Endothelial cell of umbilical vein (primary cell): Measurements from ENCODE around the gene PRCC. TPM values are rescaled to one million over a fixed set of nuclear protein-coding genes. Genes with fewer than 3 reads are reported as not detected.

Experiments
- BruUV-seq: library from RNA; stranded (reverse); fragments of 400-500 nt; replicated peaks from 2 replicates; lab custom pipeline; 2021; lab: Mats Ljungman, UMichigan
- CTCF ChIA-PET: fragments of 300-600, 350-600 bp; sonication (Branson Sonifier 250); formaldehyde crosslinking; loops from one replicate; lab custom pipeline; 2021; ENCODE audit warnings: antibody characterized with exemption, inconsistent platforms; lab: Charles Lee
- POLR2A ChIA-PET: fragments of 300-600, 350-600 bp; sonication (Branson Sonifier 250); formaldehyde crosslinking; loops from one replicate; lab custom pipeline; 2021; ENCODE audit warnings: antibody characterized with exemption, inconsistent platforms; lab: Charles Lee
- DNase-seq: peaks from one replicate; pipeline ENCODE4 v3.0.0-alpha.2; 2011; ENCODE audit warnings: low read depth, low spot score
- FAIRE-seq: peaks from 2 replicates; lab custom pipeline; 2011; peaks lifted over from hg19 to GRCh38; lab: Jason Lieb, UNC
- H2AFZ ChIP-seq: 2 replicates; pipeline ENCODE4 v1.6.0; 2012; ENCODE audit warnings: low read depth, low read length, control low read depth, inconsistent platforms
- H3K27ac ChIP-seq: 2 replicates; pipeline ENCODE4 v1.5.1; 2011; ENCODE audit warnings: low read depth, mild to moderate bottlenecking, control low read depth, low read length, moderate library complexity; ENCODE audit not compliant: insufficient read depth
- H3K27me3 ChIP-seq, 2 experiments: 2 replicates each; pipeline versions ENCODE4 v1.6.0 to v1.6.1; 2011; ENCODE audit warnings: low read length in 2 of 2, mixed read lengths in 1 of 2; ENCODE audit not compliant: control insufficient read depth in 2 of 2, insufficient read depth in 2 of 2
- H3K36me3 ChIP-seq, 2 experiments: 2 replicates in 1 of 2; 3 replicates in 1 of 2; pipeline ENCODE4 v1.5.1; 2011; ENCODE audit warnings: low read length in 2 of 2, mild to moderate bottlenecking in 1 of 2, moderate library complexity in 1 of 2; ENCODE audit not compliant: control insufficient read depth in 2 of 2, insufficient read depth in 2 of 2; ENCODE audit errors: extremely low read depth in 1 of 2
- H3K4me1 ChIP-seq: 3 replicates; pipeline ENCODE4 v1.5.1; 2011; ENCODE audit warnings: mild to moderate bottlenecking, low read length; ENCODE audit not compliant: control insufficient read depth, insufficient read depth; ENCODE audit errors: extremely low read depth
- H3K4me2 ChIP-seq: 2 replicates; pipeline ENCODE4 v1.6.1; 2011; ENCODE audit warnings: low read length, control low read depth, mixed read lengths; ENCODE audit not compliant: insufficient read depth
- H3K4me3 ChIP-seq, 3 experiments: fragments of 200-600 bp in 1 of 3; sonication (generic), shearing (Covaris generic) in 1 of 3; replicated peaks in 1 of 3; 2 replicates each; pipeline ENCODE4 v1.5.1; 2011 to 2016; ENCODE audit warnings: control low read depth in 3 of 3, low read length in 3 of 3, mild to moderate bottlenecking in 2 of 3, inconsistent platforms in 1 of 3, low read depth in 1 of 3, moderate library complexity in 1 of 3; ENCODE audit not compliant: insufficient read depth in 1 of 3
- H3K79me2 ChIP-seq: 2 replicates; pipeline ENCODE4 v1.6.0; 2012; ENCODE audit warnings: low read length, inconsistent platforms; ENCODE audit not compliant: control insufficient read depth, insufficient read depth
- H3K9ac ChIP-seq: replicated peaks from 2 replicates; pipeline ENCODE3; 2011; ENCODE audit warnings: low read length, control low read depth; ENCODE audit not compliant: insufficient read depth; ENCODE audit errors: extremely low read depth
- H3K9me1 ChIP-seq: replicated peaks from 3 replicates; pipeline ENCODE4 v1.6.0; 2011; ENCODE audit warnings: mild to moderate bottlenecking, low read length; ENCODE audit not compliant: control insufficient read depth, insufficient read depth; ENCODE audit errors: extremely low read depth
- H3K9me3 ChIP-seq: replicated peaks from 2 replicates; pipeline ENCODE4 v1.5.1; 2012; ENCODE audit warnings: low read length, inconsistent platforms; ENCODE audit not compliant: control insufficient read depth, insufficient read depth
- H4K20me1 ChIP-seq: replicated peaks from 2 replicates; pipeline ENCODE3; 2011; ENCODE audit warnings: mild to moderate bottlenecking, low read length; ENCODE audit not compliant: control insufficient read depth, insufficient read depth; ENCODE audit errors: extremely low read depth
- EZH2 ChIP-seq: IDR thresholded peaks from 2 replicates; pipeline ENCODE4 v1.6.1; 2012; ENCODE audit warnings: borderline replicate concordance, low read depth, mild to moderate bottlenecking, moderate library complexity, low read length, inconsistent platforms; ENCODE audit not compliant: severe bottlenecking
- FOS ChIP-seq: IDR thresholded peaks from 2 replicates; pipeline ENCODE4 v1.6.1; 2011; ENCODE audit warnings: mild to moderate bottlenecking, low read length, moderate library complexity, borderline replicate concordance; ENCODE audit not compliant: insufficient read depth
- GATA2 ChIP-seq: IDR thresholded peaks from 2 replicates; pipeline ENCODE4 v1.7.0; 2011; ENCODE audit warnings: low read depth, mild to moderate bottlenecking, moderate library complexity, mixed read lengths, low read length; ENCODE audit not compliant: insufficient read length, insufficient read depth
- JUN ChIP-seq: IDR thresholded peaks from 2 replicates; pipeline ENCODE4 v1.6.1; 2011; ENCODE audit warnings: borderline replicate concordance, low read depth; ENCODE audit not compliant: insufficient read length, insufficient read depth
- MYC ChIP-seq: IDR thresholded peaks from one replicate; pipeline ENCODE4 v1.6.1; 2011; ENCODE audit warnings: mild to moderate bottlenecking, low read depth, low read length
- POLR2A ChIP-seq: IDR thresholded peaks from 2 replicates; pipeline ENCODE4 v1.6.1; 2012; ENCODE audit warnings: low read depth, mild to moderate bottlenecking, control low read depth, low read length
- POLR2AphosphoS5 ChIP-seq: IDR thresholded peaks from 2 replicates; pipeline ENCODE4 v1.6.1; 2012; ENCODE audit warnings: low read depth, mild to moderate bottlenecking, control low read depth, low read length, moderate library complexity; ENCODE audit not compliant: insufficient read depth
- dilution Hi-C: fragments of 300-500 bp; cut with MboI; formaldehyde crosslinking; loops from one replicate; pipeline ENCODE4 v1.15.0; 2019; ENCODE audit warnings: low sequenced_read_pairs; ENCODE audit not compliant: extremely low pct_ligation_motif_present
- intact Hi-C: fragments of 100-400 bp; cut with micrococcal nuclease; formaldehyde crosslinking; loops from one replicate; pipeline ENCODE4 v1.10.0; 2022
- polyA plus RNA-seq, 4 experiments: library from polyadenylated mRNA; depleted of rRNA in 3 of 4; stranded (reverse) in 3 of 4; unstranded in 1 of 4; fragments of >200 nt; gene quantifications; 2 replicates each; pipeline versions ENCODE4 v1.2.1 to v1.2.3, GENCODE V29; 2011 to 2012; ENCODE audit warnings: missing spikeins in 1 of 4
- total RNA-seq: library from RNA; stranded (reverse); gene quantifications from 2 replicates; pipeline ENCODE4 v1.2.3, GENCODE V29; 2021
- TF ChIP-seq, protein P1 (sequence below): IDR thresholded peaks from 2 replicates; pipeline ENCODE4 v1.6.1; 2011; ENCODE audit not compliant: insufficient read depth, insufficient read length
- TF ChIP-seq, protein P2 (sequence below), 2 donors: IDR thresholded peaks; 1 replicate in 1 of 2; 2 replicates in 1 of 2; pipeline ENCODE4 v1.5.1; 2011; ENCODE audit warnings: low read length in 2 of 2, mild to moderate bottlenecking in 2 of 2, moderate library complexity in 2 of 2, control low read depth in 1 of 2, inconsistent platforms in 1 of 2, low read depth in 1 of 2; ENCODE audit not compliant: insufficient read depth in 1 of 2; ENCODE audit errors: extremely low read depth in 1 of 2

The PRCC gene
- total and polyA plus RNA-seq, 2 donors (not counting 3 experiments of a cell fraction or from before 2014, with no cell fraction given), result 71.5 to 77.4 TPM

DNA sequence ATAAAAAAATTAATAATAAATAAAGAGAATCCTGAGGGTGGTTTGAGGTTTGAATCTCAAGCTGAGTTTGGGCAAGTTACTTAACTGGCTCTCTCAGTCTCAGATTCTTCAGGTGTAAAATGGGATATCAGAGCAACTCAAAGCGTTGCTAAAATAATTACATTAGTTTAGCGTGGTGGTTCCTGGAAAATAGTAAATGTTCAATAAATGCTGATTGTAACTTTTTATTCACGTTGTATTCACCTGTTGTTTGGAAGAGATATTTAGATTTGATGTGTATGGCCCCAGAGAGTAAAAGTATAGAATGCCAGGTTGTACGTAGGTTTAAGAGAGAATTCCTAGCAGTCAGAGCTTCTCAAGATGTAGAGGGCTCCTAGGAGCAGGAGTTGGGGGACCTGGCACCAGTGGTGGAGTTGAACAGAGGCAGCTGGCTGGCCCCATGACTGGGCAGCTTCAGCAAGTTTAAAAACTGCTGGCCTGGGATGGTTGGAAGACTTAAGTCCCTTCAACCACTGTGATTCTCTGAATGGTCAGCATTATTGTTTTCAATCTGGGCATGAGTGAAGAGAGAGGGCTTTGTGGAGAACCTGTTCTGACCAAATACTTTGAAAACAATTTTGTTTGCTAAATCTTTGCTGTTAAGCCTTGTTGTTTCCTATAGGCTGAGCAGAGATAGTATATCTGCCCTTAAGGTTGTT is 22.4 kb downstream of the PRCC start:
- no peak for FAIRE-seq
- ChIA-PET POLR2A (no interaction called here), CTCF (interaction anchor here (1.3 to 5.4 kb wide), 2 partner anchors 63 to 81 kb away, joined by 3 to 26 read pairs; no protein-coding TSS in a partner anchor)
- H3K27me3 ChIP-seq, result no peaks in the 10 kb centered on the region
- H3K9ac ChIP-seq, result no peak overlapping the region
- H3K9me1 ChIP-seq, result no peaks in the 10 kb centered on the region
- H3K4me3 ChIP-seq, result no peak overlapping the region
- H3K9me3 ChIP-seq, result no peaks in the 10 kb centered on the region
- no peak overlapping the region for H3K27ac ChIP-seq
- intact Hi-C loops (no loop called here), dilution Hi-C loops (no loop called here)
- no peak overlapping the region for H2AFZ ChIP-seq
- TF ChIP-seq JUN (no peak), FOS (no peak), MYC (no peak), POLR2A (no peak), POLR2AphosphoS5 (no peak), EZH2 (no peak), GATA2 (no peak)
- TF ChIP-seq, protein P1, sequence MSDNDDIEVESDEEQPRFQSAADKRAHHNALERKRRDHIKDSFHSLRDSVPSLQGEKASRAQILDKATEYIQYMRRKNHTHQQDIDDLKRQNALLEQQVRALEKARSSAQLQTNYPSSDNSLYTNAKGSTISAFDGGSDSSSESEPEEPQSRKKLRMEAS, result no peak
- TF ChIP-seq, protein P2, sequence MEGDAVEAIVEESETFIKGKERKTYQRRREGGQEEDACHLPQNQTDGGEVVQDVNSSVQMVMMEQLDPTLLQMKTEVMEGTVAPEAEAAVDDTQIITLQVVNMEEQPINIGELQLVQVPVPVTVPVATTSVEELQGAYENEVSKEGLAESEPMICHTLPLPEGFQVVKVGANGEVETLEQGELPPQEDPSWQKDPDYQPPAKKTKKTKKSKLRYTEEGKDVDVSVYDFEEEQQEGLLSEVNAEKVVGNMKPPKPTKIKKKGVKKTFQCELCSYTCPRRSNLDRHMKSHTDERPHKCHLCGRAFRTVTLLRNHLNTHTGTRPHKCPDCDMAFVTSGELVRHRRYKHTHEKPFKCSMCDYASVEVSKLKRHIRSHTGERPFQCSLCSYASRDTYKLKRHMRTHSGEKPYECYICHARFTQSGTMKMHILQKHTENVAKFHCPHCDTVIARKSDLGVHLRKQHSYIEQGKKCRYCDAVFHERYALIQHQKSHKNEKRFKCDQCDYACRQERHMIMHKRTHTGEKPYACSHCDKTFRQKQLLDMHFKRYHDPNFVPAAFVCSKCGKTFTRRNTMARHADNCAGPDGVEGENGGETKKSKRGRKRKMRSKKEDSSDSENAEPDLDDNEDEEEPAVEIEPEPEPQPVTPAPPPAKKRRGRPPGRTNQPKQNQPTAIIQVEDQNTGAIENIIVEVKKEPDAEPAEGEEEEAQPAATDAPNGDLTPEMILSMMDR (IDR thresholded peaks at IDR 0.05; ENCODE audit: extremely low read depth in 1 of 2, insufficient read depth in 1 of 2, low read depth in 1 of 2, low read length in 2 of 2), result no peak
- H3K4me2 ChIP-seq, result no peak overlapping the region
- no peaks in the 10 kb centered on the region for H4K20me1 ChIP-seq
- no peak for DNase-seq
- no peaks in the 10 kb centered on the region for H3K4me1 ChIP-seq
- no TSS peak for BruUV-seq
- peaks cover 6% of the 10 kb centered on the region for H3K79me2 ChIP-seq
- peaks cover 10 to 32% of the 10 kb centered on the region in 2 experiments for H3K36me3 ChIP-seq
